Cardiac fibroblast (primary cell): ENCODE data around the gene C9.

Experiments
- DNase-seq, 2 donors: peaks; one replicate each; pipeline versions ENCODE4 v3.0.0 to v3.0.0-alpha.2; 2010; ENCODE audit warnings: low read depth in 2 of 2
- H3K4me3 ChIP-seq, 2 donors: replicated peaks in 1 of 2; 1 replicate in 1 of 2; 2 replicates in 1 of 2; pipeline ENCODE4 v1.5.1; 2011; ENCODE audit warnings: low read depth in 2 of 2, low read length in 2 of 2, mild to moderate bottlenecking in 2 of 2, moderate library complexity in 1 of 2
- TF ChIP-seq, protein P1 (sequence below): IDR thresholded peaks from one replicate; pipeline ENCODE4 v1.5.1; 2011; ENCODE audit warnings: low read depth, mild to moderate bottlenecking, low read length, inconsistent platforms

C9 gene

DNA sequence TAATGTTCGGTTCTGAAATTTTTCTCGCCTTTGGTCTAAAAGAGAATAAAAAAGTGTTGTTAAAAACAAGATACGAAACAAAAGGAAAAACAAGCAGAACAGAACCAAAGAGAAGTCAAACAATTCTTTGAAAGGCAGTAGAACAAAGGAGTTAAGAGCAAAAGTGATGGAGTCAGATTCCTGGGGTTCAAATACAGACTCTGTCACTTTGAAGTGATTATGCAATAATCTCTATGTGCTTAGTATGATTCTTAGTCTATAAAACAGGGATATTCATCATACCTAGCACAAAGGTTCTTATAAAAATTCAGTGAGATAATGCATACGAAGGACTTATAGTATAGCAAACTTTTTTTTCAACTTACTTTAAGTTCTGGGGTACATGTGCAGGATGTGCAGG is 48.3 kb downstream of the C9 start:
- TF ChIP-seq, protein P1, sequence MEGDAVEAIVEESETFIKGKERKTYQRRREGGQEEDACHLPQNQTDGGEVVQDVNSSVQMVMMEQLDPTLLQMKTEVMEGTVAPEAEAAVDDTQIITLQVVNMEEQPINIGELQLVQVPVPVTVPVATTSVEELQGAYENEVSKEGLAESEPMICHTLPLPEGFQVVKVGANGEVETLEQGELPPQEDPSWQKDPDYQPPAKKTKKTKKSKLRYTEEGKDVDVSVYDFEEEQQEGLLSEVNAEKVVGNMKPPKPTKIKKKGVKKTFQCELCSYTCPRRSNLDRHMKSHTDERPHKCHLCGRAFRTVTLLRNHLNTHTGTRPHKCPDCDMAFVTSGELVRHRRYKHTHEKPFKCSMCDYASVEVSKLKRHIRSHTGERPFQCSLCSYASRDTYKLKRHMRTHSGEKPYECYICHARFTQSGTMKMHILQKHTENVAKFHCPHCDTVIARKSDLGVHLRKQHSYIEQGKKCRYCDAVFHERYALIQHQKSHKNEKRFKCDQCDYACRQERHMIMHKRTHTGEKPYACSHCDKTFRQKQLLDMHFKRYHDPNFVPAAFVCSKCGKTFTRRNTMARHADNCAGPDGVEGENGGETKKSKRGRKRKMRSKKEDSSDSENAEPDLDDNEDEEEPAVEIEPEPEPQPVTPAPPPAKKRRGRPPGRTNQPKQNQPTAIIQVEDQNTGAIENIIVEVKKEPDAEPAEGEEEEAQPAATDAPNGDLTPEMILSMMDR: no peak
- DNase-seq: no peak
- H3K4me3 ChIP-seq: no peak overlapping the region

DNA sequence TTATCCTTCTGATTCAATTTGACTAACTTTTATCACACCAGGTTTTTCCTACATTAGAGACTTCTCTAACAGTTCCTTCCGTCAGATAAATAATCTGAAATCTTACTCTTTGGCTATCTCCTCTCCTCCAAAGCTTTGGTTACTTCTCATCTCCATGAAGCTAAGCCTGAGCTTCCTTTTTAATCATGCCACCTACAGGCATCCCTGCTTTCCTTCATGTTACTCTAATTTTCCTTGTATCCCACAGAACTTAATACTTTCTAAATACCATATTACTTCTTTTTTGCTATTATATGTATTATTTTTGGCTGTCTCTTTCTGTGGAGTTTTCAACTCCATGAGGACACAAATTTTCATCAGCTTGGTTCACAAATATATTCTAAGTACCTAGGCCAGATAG is 49.7 kb downstream of the C9 start:
- H3K4me3 ChIP-seq: no peak overlapping the region
- no peak for DNase-seq
- TF ChIP-seq, protein P1: no peak

DNA sequence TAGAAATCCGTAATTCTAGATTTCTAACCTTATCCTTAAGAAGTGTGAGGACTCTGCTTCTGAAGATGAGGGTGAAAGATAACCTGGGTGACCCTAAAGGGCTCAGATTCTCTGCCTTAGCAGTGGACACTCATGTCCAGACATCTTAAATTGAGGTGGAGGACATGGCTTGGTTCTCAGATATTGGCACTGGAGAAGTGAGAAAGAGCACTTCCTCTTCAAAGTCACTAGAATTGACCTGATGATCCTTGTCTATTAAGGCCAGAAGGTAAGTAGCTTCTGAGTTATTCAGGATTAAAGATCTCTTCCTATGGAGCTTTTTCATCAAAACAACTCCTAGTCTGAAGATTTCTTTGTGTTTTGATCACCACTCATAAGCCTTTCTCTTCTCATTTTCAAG is 54.8 kb downstream of the C9 start:
- no peak for DNase-seq

DNA sequence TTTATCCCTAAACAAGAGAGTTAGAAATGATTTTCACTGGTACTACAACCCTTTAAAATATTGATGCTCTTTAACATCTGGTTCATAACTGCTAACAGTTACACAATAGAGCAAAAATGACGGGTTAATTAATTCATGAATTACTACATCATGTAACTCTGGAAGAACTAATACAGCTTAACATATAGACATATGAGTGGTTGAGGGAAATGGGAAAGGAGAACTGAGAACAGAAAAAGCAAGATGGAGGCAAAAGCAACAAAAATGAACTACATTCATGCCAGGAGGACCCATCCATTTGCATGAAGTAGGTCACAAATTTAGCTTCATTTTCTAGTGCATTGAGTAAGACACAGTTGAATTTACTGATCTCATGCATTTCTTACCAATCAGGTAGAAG is 61.8 kb downstream of the C9 start:
- DNase-seq: peak in 1 of 2 donors; percentile 2
- TF ChIP-seq, protein P1: no peak
- H3K4me3 ChIP-seq: no peak overlapping the region

More for the DNA sequence above, 54.8 kb downstream of the C9 start:
- H3K4me3 ChIP-seq: no peak overlapping the region
- TF ChIP-seq, protein P1: no peak

DNA sequence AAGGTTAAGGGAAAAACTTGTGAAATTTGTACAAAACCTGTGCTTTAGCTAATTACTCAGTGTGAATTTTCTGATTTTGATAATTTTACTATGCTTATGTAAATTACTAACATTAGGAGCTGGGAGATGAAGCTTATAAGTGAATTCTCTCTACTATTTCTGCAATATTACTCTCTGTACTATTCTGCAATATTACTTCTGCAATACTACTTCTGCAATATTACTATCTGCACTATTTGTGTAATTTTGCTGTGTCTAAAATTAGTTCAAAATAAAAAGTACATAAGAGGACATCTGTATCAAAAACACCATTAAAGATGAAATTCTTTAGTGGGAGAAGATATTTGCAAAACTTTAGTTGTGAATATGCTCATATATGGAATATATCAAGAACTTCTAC is 62.9 kb downstream of the C9 start:
- H3K4me3 ChIP-seq: no peak overlapping the region
- TF ChIP-seq, protein P1: no peak
- DNase-seq: no peak

DNA sequence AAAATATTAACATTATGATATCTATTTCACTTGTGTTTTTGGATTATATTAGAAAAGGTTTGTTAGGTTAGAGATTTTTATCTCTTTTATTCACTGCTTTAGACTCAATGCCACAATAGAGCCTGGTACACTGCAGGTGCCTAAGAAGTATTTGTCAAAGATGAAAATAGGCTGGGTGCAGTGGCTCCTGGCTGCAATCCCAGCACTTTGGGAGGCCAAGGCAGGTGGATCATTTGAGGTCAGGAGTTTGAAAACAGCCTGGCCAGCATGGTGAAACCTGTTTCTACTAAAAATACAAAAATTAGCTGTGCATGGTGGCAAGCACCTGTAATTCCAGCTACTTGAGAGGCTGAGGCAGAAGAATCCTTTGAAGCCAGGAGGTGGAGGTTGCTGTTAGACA is 64.3 kb downstream of the C9 start:
- H3K4me3 ChIP-seq: no peak overlapping the region
- TF ChIP-seq, protein P1: no peak
- DNase-seq: no peak

DNA sequence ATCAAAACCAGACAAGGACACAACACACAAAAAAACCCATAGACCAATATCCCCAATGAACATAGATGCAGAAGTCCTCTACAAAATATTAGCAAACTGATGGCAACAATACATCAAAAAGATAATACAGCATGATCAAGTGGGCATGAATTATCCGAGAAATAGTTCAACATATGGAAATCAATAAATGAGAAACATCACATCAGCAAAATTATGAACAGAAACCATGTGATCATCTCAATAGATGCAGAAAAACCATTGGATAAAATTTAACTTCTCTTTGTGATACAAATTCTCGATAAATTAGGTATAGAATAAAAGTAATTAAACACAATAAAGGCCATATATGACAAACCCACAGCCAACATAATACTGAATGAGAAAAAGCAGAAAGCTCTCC is 69.6 kb downstream of the C9 start:
- TF ChIP-seq, protein P1: no peak
- DNase-seq: no peak
- no peak overlapping the region for H3K4me3 ChIP-seq
